Left kidney (tissue), 2 donors: ENCODE measurements around the gene CPA3. TPM values are rescaled to one million over a fixed set of nuclear protein-coding genes. Genes with fewer than 3 reads are reported as not detected.

Experiments used
- DNase-seq: peaks from one replicate; pipeline ENCODE4 v3.0.0-alpha.2; 2013
- polyA plus RNA-seq: library from polyadenylated mRNA; unstranded; fragments of 120-200 nt; gene quantifications from one replicate; pipeline ENCODE4 v1.2.1, GENCODE V29; 2013; ENCODE audit not compliant: insufficient read length

Gene CPA3
- polyA plus RNA-seq, 1 donor: 0.48 TPM

DNA sequence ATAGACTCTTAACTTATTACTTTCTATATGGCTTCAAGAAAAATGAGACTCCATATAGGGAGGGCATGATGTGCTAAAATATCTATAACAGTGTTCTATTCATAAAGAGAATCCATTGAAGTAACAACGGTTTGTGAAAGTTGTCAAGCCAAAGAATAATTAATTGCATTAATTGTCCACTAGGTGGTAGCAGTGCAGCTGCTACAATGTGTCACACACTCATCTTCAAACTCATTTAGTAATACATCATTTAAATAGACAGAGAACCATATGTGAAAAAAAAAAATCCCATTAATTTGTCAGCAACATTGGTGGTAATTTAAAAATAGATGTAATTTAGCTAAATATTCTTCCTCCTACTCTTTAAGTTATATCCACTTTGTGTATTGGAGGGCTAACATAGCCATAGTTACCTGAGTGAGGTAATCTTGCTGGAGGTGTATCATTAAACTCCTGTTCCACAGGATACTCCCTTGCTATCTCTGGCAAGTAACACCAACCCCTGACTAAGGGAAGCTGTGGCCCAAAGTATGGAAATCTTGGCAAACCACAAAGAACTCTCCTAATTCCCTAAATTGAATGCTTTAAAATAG is 3.7 kb upstream of the CPA3 start:
- DNase-seq: no peak

DNA sequence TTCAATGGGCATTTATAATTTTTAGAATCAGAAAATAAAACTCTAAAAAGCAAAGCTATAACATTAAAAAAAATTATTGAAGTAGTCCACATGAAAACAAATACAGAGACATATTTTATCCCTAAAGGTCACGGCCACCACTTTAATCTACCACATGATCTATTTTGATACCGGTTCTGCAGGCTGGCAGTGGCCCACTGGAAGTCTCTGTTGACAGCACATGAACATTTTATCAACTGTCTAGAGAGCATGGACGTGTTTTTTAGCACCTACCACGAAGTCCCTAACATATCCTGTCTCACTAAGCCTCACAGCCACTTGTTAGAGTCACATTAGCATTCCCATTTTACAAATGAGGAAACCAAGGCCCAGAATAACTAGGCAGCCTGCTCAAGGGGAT is 1.8 kb upstream of the CPA3 start:
- DNase-seq: no peak

DNA sequence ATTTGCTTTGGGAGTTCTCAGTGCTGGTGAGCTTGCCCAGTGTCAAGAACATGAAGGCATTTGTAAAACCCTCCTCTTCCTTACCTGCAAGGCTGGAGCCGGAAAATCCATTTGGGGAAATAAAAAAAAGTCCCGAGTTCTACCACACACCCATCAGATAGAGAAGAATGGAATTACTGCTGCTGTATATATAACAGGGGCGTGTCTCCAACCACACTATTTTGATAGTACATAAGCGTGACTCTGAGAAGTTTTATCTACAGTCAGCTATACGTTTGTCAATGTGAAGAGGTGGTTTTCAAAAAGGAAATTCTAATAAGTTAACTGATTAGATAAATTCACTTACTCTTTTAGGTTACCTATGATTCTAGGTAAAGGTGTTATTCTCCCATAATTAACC is 1.3 kb upstream of the CPA3 start:
- no peak for DNase-seq

DNA sequence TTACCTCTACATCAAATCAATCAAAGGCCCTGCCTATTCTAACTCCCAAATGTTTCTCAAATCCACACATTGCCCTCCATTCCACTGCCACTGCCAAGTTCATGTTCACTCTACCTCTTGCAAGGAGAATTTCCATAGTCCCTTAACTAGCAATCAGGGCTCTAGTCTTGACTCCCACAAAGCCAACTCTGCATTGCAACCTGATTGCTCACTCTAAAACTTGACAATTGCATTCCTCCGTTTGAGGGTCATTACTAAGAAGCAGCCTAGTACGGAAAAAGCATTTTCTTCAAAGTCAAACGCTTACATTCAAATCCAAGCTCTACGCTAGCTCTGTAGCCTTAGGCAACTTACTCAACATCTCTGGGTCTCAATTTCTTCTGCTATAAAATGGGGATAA is 1.2 kb downstream of the CPA3 start:
- no peak for DNase-seq

DNA sequence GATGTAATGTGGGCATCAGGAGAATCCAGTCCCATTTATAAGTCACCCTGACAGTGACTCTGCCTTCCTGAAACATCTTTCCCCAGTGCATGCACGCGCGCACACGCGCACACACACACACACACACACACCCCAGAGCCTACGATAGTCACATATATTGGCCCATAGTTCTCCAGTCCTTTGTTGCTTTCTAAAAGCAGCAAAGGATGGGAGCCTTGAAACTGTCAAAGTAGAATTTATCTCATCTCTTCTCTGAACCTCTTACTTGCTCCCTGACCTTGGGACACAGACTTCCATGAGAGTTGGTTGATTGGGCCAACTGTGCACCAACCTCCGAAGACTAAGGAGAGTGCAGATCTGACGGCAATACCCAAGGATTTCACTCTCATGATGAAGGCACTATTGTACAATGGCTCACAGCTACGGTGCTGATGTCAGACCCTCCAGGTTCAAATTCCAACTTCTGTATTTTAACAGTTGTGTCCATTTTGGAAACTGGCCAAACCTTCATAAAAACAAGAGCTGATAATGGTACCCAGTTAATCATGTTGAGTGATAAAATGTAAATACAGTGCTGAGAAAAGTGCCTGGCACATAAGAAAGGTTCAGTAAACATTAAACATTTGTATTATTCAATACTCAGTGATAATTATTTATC is 8.3 kb downstream of the CPA3 start:
- no peak for DNase-seq

DNA sequence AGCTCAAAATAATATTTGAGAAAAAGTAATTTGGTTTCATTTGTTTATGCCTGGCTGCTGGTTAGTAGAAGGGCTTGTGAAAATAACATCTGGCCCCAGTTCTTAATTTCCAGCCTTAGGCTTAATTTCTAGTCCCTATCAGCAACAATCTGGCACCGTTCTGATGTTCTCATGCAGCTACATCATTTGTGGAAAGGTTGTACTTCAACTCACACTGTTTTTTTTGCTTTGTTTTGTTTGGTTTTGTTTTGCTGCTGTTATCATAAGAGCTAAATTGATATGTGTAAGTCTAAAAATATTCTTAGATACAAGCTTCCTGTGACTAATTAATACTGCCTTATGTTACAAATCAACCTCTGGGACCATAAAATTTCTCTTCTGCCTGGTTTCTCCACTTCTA is 8.9 kb downstream of the CPA3 start:
- no peak for DNase-seq

DNA sequence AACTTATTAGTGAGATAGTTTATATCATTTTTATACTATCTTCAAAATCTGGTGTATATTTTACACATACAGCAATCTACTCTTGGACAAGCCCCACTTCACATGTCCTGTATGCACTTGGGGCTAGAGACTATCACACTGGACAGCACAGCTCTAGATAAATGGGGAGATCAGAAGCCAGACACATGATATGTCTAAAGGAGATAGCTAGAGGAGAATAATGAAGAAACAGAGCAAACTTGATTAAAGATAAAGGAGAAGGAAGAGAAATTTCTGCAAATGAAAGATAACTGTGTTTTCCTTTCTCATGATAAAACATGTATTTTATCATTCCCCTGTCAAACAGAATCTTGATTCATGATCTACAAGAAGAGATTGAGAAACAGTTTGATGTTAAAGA is 13.0 kb downstream of the CPA3 start:
- no peak for DNase-seq

DNA sequence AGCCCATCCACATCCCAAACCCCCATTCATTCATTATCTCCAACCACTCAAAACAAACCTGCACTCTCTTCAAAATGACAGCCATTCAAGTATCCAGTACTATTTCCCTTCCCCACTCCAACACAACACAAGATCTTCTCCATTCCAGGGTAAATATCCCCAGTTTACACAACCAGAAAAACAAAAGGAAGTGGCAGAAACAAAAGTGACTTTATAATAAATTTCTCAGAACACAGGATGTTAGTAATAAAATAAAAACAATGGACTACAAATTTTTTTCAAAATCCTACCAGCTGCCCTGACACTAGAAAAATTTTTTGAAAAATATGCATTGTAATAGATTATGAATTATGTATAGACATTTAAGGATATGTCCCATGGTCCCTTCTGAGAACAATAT is 14.2 kb downstream of the CPA3 start:
- DNase-seq: no peak

DNA sequence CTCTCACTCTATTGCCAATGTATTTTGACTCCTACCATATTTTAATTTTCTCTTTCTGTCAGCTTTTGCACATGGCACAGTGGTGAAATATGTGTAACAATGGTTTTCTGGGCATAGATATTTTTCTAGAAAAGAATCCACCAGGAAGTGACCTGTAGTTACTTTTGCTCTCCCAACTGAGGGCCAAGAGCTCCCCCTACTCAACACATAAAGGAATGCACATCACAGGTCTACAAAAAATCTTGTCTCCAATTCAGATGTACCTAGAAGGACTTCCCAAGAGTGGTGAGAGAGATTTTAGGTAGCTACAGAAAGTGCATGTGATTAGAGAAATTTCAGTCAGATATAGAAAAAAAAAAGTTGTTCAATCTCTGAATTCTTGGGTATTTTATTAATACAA is 15.6 kb downstream of the CPA3 start:
- no peak for DNase-seq

DNA sequence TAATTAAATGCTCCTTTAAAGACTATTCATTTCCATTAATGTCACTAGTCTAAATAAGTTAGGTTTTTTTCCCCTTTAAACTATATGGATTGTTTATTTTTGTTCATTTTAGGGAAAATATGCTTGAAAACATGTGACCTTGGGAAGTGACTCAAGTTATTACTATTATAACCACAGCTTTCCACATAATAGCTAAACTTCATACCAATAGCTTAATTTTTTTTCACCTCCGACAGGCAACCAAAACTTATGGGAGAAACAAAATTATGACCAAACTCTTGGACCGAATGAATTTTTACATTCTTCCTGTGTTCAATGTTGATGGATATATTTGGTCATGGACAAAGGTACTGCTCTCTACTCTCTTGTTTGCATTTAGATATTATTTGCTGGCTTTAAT is 16.2 kb downstream of the CPA3 start:
- no peak for DNase-seq

DNA sequence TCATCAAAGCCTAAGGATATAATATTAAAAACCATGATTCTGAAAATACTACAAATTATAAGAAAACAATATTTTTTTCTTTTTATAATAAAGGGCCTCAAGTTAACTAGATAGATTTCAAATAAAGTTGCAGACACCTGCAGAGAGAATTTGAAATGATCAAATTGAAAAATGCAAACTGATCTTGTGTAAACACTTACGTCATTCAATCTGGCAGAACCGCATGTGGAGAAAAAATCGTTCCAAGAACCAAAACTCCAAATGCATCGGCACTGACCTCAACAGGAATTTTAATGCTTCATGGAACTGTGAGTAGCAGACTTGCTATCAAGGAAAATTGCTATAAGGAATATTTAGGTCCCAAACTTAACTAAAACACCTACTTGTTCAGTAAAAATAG is 17.2 kb downstream of the CPA3 start:
- DNase-seq: no peak

DNA sequence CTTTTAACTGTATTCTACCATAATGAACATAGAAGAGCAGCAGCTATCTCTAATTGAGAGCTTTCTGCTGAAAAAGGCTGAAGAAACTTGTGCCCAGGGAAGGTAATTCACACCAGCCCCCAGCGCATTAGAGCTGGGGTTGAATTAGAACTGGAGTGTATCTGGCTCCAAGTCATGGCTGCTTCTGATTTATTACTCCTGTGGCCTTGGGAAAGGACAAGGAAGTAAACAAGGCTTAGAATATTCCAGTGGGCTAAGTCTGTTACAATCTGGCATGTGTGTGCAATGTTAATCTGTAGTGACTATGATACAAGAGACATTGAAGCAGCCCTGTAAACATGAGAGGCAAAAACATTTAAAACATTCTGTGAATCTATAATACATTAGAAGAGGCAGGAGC is 18.1 kb downstream of the CPA3 start:
- no peak for DNase-seq

DNA sequence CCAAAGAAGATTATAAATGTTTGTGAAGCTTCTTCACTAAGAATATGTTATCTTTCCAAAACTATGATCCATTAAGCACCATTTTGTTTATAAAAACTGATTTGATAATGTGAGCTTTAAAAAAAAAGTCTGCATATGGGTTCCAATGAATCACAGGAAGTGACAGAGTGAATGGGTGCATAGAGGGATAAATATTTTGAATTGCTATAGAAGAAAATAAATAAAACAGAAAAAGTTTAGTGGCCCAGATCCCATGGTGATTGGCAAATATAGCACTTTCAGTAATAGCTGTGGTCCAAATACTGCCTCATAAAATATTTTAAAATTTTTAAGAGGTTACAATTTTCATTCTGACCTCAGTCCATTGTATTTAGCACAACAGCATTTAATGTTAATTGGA is 19.2 kb downstream of the CPA3 start:
- DNase-seq: no peak

DNA sequence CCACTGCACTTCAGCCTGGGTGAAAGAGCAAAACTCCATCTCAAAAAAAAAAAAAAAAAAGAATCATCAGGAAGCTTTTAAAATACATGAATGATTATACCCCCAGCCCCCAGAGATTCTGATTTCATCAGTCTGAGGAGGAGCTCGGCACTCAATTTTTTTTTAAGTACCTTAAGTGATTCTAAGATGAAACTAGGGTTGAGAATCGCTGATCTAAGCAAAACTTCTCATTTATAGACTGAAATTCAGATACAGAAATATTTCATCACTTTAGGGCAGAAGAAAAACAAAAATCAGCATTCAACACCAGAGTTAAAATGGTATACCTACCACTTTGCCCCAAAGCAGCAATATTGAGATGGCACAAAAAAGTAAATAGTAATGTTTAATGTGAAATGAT is 24.7 kb downstream of the CPA3 start:
- no peak for DNase-seq

DNA sequence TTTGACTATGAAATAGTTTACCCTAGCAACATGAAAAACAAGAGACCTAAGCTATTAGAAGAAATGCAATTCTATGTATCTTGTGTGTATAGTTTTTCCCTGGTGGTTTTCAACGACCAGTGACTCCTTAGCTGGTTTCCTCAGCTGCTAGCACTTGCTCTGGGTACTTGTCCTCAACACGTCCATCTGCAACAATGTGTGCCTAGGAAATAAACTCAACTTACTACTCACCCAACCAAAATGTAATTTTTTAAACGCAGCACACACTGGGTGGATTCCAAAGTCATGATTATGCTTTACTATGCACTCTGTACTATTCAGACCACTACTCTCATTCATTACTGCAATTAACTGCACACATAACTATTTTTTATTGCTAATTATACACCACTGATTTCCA is 31.0 kb downstream of the CPA3 start:
- DNase-seq: no peak

DNA sequence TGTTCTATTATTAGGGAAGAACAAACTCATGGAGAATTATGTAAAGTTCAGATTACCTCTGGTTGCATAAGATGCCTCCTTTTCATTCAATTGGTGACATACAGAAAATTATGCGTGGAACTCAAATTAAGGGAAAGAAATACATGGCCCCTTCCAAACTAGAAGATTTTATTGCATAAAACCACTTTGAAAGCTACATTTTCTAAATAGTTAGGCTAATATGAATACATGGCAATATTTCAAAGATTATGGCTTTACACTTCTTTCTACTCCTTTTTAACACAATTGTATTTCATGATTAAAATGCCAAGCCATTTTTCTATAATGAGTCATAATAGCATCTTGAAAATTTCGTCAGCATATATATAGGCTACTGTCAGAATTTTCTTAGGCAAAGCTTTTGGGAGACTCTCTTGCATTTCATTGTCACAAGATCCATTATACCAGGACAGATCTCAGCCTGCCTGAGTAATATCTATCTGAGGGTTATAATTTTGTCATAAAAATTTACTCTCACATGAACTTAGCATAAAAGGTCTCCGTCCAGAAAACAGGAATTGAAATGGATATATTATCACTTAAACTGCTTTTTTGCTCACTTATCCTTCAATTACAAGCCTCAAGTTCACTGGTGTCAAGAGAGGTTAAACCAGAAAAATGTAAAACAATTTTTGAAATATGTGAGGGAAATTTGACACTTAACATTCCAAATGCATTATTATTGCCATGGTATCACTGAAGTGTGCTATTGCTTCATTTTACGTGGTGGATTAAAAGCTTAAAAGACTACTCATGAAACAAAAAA is 37.1 kb downstream of the CPA3 start:
- no peak for DNase-seq

DNA sequence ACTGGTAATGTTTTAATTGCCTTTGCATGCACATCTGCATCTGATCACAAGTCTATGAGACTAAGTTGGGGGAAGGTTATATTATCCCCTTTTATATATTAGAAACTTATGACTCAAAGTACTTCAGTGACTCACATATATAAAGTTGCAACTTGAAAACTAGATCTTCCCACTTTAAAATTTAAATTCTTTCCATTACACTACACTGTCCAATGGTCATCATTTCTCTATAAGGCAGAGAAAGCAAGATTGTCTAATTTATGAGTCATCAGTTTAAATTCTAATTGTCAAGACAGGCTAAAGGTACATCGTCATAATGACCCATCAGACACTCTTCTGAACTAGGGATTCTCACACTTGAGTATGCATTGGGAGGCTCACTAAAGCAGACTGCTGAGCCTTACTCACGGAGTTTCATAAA is 37.9 kb downstream of the CPA3 start:
- no peak for DNase-seq

DNA sequence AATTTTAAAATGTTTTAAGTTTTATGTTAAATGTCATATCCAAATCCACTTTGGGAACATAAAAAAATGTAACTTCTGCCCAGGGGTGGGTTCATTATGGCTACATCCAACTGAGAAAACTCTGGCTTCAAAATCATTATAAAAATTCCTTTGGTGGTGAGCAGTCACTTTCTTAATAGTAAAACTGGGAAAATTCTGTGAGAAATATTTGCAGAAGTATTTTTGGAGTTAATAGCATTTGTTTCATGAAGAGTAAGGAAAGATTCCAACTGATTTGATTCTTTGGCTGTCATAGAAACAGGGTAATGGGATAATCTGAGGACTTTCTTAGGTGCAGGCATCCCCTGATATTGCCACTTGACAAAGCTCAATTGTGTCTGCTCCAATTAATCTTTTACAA is 38.8 kb downstream of the CPA3 start:
- DNase-seq: no peak

DNA sequence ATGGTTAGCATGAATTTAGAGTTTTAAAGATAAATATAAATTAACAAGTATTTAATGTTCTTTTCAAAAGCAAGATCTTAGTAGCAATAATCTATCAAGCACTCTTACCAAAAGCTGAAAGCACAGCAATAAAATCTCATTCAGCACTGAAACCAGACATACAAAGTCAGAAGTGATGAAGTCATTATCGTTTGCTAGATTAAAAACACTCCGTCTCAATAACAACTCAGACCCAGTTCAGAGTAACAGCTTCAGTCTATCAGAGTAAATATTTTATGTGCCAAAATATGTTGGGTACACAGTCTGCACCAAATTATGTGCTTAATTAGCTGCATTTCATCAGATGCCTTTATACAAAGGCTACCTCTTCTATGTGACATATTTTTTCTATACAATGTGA is 41.6 kb downstream of the CPA3 start:
- DNase-seq: no peak

DNA sequence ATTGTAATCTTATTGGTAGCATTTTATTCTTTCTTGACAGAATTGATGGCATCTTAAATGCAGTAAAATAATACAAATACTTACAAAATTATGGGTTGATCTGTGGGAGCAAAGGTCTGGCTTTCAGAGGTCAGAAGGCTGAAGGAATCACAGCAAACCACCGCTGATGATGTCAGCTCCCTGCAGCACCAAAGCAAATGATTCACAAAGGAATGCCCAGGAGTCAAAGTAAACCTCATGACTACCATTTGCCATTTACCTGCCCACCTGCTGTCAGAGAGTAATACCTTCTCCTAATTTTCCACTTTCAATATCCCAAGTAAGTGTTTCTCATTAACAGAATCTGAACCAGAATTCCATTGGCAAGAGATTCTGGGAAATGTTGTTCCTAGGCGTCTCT is 46.1 kb downstream of the CPA3 start:
- no peak for DNase-seq

DNA sequence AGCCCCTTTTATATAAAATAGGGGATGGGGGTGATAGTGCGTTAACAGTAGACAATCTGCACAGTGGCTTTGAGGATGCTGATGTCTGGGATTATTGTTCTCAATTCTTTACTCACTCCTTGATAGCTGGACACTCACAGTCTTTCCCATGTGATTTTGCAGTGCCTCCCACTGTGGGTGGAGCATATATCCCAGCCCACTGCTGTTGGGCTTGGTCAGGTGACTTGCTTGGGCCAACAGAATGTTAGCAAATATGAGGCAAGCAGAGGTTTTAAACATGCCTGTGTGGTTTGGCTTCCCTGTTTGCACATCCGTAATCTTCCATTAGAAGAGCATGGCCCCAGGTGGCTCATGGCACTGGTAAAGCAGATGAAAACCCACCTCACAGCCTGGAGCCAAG is 46.5 kb downstream of the CPA3 start:
- no peak for DNase-seq

DNA sequence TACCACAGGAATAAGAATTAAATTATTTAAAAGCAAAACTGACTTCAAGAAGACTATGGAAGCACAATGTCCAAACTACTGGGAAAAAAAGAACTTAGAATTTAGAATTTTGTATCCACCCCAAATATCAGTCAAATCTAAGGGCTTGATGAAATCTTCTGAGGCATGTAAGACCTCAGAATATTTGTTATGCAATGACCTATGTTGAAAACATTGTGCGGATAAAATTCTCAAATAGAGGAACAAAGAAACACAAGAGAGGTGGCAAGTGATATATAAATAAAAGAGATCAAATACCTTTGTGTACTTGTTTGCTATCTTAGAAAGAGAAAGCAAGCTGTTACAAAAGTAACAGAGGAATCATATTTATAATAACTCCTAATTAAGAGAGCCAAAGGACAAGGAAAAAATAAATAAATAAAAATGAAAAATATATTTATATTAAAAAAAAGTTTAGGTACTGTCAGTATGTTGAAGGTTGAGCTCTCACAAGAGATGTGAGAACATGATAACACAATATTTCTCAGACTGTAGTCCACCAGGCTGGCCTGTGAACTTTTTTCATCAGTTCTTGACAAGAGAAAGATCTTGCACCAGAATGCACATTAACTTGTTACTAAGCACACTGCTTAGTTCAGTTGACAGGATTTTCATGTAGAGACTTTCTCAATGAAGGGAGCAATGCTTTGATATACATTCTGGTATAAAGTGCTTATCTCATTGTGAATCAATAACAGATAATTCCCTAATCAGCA is 50.0 kb downstream of the CPA3 start:
- DNase-seq: no peak

DNA sequence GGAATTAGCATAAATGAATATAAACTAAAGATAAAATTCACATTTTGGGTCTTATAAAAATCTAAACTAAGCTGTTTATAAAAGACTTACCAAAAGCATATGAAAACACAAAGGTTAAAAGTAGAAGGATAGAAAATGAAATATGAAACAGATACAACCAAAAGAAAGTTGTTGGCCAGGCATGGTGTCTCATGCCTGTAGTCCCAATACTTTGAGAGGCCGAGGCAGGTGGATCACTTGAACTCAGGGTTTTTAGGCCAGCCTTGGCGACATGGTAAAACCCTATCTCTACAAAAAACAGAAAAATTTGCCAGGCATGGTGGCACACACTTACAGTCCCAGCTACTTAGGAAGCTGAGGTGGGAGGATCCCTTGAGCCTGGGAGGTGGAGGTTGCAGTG is 51.0 kb downstream of the CPA3 start:
- DNase-seq: no peak
